Measurements from ENCODE around the gene NPPC. TPM values are rescaled to one million over a fixed set of nuclear protein-coding genes. Genes with fewer than 3 reads are reported as not detected.

NPPC gene
- total RNA-seq, 3 donors from 2014 or later (not counting 1 experiment from before 2014, with no cell fraction given), result not detected

DNA sequence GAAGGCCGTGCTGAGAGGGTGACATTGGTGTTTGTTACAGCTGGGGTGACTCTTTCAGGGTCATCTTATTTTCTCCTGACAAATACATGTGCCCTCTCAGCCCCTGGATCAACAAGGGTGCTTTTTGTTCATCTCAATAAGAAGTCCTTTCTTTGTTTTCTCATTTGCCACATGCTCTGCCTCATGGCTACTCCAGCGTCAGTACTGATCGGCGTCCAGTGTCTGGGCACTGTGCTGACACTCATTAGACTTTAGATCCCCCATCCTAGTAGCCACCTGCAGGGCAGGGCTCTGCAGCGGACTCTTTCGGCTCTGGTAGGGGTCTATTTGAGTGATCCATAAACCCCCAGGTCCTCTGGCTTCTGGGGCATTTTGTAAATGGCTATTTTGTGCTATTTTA, 38.4 kb downstream of the NPPC start:
- Mint-ChIP-seq H3K4me1 (no peaks in the 10 kb centered on the region), H3K27ac (no peak overlapping the region), H3K4me3 (no peak overlapping the region), H3K27me3 (ENCODE audit: low read depth in 2 of 2) (peaks cover 12 to 31% of the 10 kb centered on the region in 2 donors), H3K9me3 (no peaks in the 10 kb centered on the region), H3K36me3 (no peaks in the 10 kb centered on the region)
- Histone ChIP-seq H3K9me3 (ENCODE audit: control insufficient read depth, insufficient read depth, low read length) (peaks cover 4% of the 10 kb centered on the region), H3K4me3 (ENCODE audit: low read length) (no peak overlapping the region), H3K36me3 (ENCODE audit: control insufficient read depth, insufficient read depth, low read length) (no peaks in the 10 kb centered on the region), H3K27ac (ENCODE audit: low read length) (no peak overlapping the region), H3K27me3 (ENCODE audit: control insufficient read depth, insufficient read depth, low read length) (no peaks in the 10 kb centered on the region), H3K4me1 (ENCODE audit: control insufficient read depth, insufficient read depth, low read length) (no peaks in the 10 kb centered on the region)
- intact Hi-C loops (cut with micrococcal nuclease), result no loop called here
- TF ChIP-seq, protein P1, sequence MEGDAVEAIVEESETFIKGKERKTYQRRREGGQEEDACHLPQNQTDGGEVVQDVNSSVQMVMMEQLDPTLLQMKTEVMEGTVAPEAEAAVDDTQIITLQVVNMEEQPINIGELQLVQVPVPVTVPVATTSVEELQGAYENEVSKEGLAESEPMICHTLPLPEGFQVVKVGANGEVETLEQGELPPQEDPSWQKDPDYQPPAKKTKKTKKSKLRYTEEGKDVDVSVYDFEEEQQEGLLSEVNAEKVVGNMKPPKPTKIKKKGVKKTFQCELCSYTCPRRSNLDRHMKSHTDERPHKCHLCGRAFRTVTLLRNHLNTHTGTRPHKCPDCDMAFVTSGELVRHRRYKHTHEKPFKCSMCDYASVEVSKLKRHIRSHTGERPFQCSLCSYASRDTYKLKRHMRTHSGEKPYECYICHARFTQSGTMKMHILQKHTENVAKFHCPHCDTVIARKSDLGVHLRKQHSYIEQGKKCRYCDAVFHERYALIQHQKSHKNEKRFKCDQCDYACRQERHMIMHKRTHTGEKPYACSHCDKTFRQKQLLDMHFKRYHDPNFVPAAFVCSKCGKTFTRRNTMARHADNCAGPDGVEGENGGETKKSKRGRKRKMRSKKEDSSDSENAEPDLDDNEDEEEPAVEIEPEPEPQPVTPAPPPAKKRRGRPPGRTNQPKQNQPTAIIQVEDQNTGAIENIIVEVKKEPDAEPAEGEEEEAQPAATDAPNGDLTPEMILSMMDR (IDR thresholded peaks at IDR 0.05), result no peak
- no peak for DNase-seq
- no peak for ATAC-seq
- 90% methylated on average over 6 of the region's 6 CpGs for WGBS (ENCODE audit: insufficient coverage)

DNA sequence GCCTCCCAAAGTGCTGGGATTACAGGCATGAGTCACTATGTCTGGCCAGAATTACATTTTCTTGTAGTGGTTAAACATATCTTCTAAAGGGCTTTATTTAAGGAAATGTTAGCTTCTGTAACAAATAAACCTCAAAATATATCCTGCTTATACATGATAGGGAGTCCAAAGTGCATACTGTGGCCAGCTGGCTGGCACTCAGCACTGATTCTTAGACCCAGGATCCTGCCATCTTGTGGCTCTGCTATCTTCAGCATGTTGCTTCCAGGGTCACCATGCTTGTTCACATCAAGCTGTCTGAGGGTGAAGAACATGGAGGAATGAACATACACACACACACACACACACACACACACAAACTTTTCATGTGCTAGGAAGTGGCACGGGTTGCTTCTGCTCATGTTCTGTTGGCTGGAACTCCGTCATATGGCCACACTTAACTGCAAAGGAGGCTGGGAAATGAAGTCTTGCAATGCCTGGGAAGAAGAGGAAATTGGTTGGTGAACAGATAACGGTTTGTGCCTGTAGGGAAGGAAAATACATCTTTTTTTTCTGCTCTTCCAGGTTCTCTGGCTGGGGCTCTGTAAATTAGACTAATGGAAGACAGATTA, 40.0 kb downstream of the NPPC start:
- TF ChIP-seq, protein P1 (IDR thresholded peaks at IDR 0.05), result no peak
- Mint-ChIP-seq H3K36me3 (no peaks in the 10 kb centered on the region), H3K4me3 (no peak overlapping the region), H3K4me1 (no peaks in the 10 kb centered on the region), H3K9me3 (no peaks in the 10 kb centered on the region), H3K27me3 (ENCODE audit: low read depth in 2 of 2) (peaks cover 21 to 39% of the 10 kb centered on the region in 2 donors), H3K27ac (no peak overlapping the region)
- H3K27ac ChIP-seq (ENCODE audit: low read length), result no peak overlapping the region
- WGBS (ENCODE audit: insufficient coverage), result 74% methylated on average over 3 of the region's 3 CpGs
- intact Hi-C loops (cut with micrococcal nuclease), result no loop called here
- no peaks in the 10 kb centered on the region for H3K36me3 ChIP-seq (ENCODE audit: control insufficient read depth, insufficient read depth, low read length)
- DNase-seq (no peak), ATAC-seq (no peak)
- H3K4me1 ChIP-seq (ENCODE audit: control insufficient read depth, insufficient read depth, low read length), result no peaks in the 10 kb centered on the region
- H3K9me3 ChIP-seq (ENCODE audit: control insufficient read depth, insufficient read depth, low read length), result peaks cover 4% of the 10 kb centered on the region
- H3K27me3 ChIP-seq (ENCODE audit: control insufficient read depth, insufficient read depth, low read length), result no peaks in the 10 kb centered on the region
- no peak overlapping the region for H3K4me3 ChIP-seq (ENCODE audit: low read length)

DNA sequence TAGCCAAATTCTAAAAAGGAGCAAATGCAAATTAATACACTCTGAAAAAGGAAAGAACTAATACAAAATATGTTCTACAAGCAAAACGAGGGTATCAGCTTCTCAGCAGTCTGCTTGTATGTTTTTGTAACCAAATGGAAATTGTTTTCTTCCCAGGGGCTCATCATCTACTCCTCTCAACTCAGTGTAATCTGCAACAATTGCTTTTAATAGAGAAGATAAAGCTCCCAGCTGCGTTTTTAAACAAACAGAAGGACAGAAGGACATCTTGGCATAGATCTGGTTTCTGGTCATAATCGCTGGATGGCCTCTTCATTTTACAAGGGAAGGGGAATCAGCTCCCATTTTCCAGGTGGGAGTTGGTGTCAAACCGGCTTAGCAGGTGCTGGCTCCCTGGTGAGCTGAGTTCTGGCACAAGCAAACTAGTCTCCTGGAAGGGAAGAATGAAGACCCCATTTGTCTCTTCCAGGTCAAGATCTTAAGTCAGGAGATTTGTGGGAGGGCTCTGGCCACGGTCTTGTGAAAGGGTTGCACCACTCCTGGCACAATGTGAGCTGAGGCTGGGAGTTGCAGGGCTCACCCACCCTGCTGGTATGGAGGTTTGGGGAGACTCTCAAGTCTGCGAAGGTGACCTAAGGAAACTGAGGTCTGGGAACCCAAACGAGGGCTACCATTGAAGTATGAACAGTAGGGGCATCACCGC, 41.6 kb downstream of the NPPC start:
- H3K27me3 Mint-ChIP-seq (ENCODE audit: low read depth in 2 of 2), result peaks cover 21 to 39% of the 10 kb centered on the region in 2 donors
- H3K9me3 Mint-ChIP-seq, result no peaks in the 10 kb centered on the region
- no peak overlapping the region for H3K27ac Mint-ChIP-seq
- ATAC-seq (no peak), DNase-seq (no peak)
- no peaks in the 10 kb centered on the region for H3K36me3 Mint-ChIP-seq
- H3K4me1 ChIP-seq (ENCODE audit: control insufficient read depth, insufficient read depth, low read length), result no peaks in the 10 kb centered on the region
- no peaks in the 10 kb centered on the region for H3K4me1 Mint-ChIP-seq
- TF ChIP-seq, protein P1 (IDR thresholded peaks at IDR 0.05), result no peak
- H3K4me3 ChIP-seq (ENCODE audit: low read length), result no peak overlapping the region
- no peak overlapping the region for H3K27ac ChIP-seq (ENCODE audit: low read length)
- H3K4me3 Mint-ChIP-seq, result no peak overlapping the region
- intact Hi-C loops (cut with micrococcal nuclease), result no loop called here
- H3K36me3 ChIP-seq (ENCODE audit: control insufficient read depth, insufficient read depth, low read length), result no peaks in the 10 kb centered on the region
- no peaks in the 10 kb centered on the region for H3K27me3 ChIP-seq (ENCODE audit: control insufficient read depth, insufficient read depth, low read length)
- WGBS (ENCODE audit: insufficient coverage), result 83% methylated on average over 7 of the region's 8 CpGs
- peaks cover 4% of the 10 kb centered on the region for H3K9me3 ChIP-seq (ENCODE audit: control insufficient read depth, insufficient read depth, low read length)
